Measurements from ENCODE around the gene HECTD4. TPM values are rescaled to one million over a fixed set of nuclear protein-coding genes. Genes with fewer than 3 reads are reported as not detected.

Gene HECTD4
- total RNA-seq, 1 experiment from 2014 or later = 30.0 TPM

GRCh38 chr12:112191840-112192321 is 190.3 kb downstream of the HECTD4 start:
- no peaks in the 10 kb centered on the region for H3K23me2 ChIP-seq (ENCODE audit: insufficient read length, low read depth, low read length, poor library complexity, severe bottlenecking)
- no peak overlapping the region for H2AK5ac ChIP-seq (ENCODE audit: insufficient read length, low read length)
- no peak overlapping the region for H2AFZ ChIP-seq (ENCODE audit: low read length)
- TF ChIP-seq CTCF (conservative IDR thresholded peaks at IDR 0.05) = no peak
- H4K8ac ChIP-seq (replicated peaks; ENCODE audit: insufficient read length, low read depth, low read length) = no peak overlapping the region
- H4K91ac ChIP-seq (ENCODE audit: insufficient read length, low read depth, low read length) = no peak overlapping the region
- no peaks in the 10 kb centered on the region for H3K9me3 Mint-ChIP-seq
- no peak overlapping the region for H3K18ac ChIP-seq (ENCODE audit: insufficient read length, low read depth, low read length)
- H3K9ac ChIP-seq (ENCODE audit: extremely low read depth, insufficient read length, low read length) = no peak overlapping the region
- no peak for DNase-seq
- H3K14ac ChIP-seq (ENCODE audit: insufficient read depth, low read length) = no peak overlapping the region
- no peak overlapping the region for H3K56ac ChIP-seq (ENCODE audit: insufficient read length, low read depth, low read length)
- H4K5ac ChIP-seq (ENCODE audit: insufficient read length, low read depth, low read length) = no peak overlapping the region
- peaks cover 0 to 6% of the 10 kb centered on the region in 2 experiments; a peak in 2 of 4 replicates for H3K4me1 Mint-ChIP-seq
- WGBS (ENCODE audit: extremely low coverage, insufficient read length, low lambda C conversion rate) = no CpG with 5 or more reads among the region's 4 CpGs
- no peak overlapping the region for H3K4me2 ChIP-seq (ENCODE audit: insufficient read depth, insufficient read length, low read length)
- H3K23ac ChIP-seq (ENCODE audit: insufficient read length, low read depth, low read length) = no peak overlapping the region
- no peak overlapping the region for H2BK15ac ChIP-seq (ENCODE audit: low read depth, low read length)
- peak overlapping the region in 2 of 3 experiments; percentile 55; a peak in 1 of 7 replicates for H3K27ac Mint-ChIP-seq
- no peak overlapping the region for H2BK5ac ChIP-seq (ENCODE audit: insufficient read length, low read length)
- H2BK12ac ChIP-seq (ENCODE audit: insufficient read length, low read depth, low read length) = no peak overlapping the region
- H3K4me1 ChIP-seq (ENCODE audit: insufficient read depth, low read length) = no peaks in the 10 kb centered on the region
- H3K79me1 ChIP-seq (ENCODE audit: insufficient read depth, low read depth, low read length, poor library complexity, severe bottlenecking) = no peaks in the 10 kb centered on the region
- no peaks in the 10 kb centered on the region for H3K79me2 ChIP-seq (ENCODE audit: insufficient read depth, low read length)
- peaks cover 2% of the 10 kb centered on the region for H4K20me1 ChIP-seq (ENCODE audit: control insufficient read depth, insufficient read depth, insufficient read length)
- H3K27ac ChIP-seq (ENCODE audit: insufficient read length, low read depth, low read length) = no peak overlapping the region
- H3K4me3 Mint-ChIP-seq = no peak overlapping the region
- no peak overlapping the region for H3T11ph ChIP-seq (ENCODE audit: low read length)
- no peaks in the 10 kb centered on the region for H3K9me3 ChIP-seq (ENCODE audit: control insufficient read depth, low read depth, low read length)
- H3K27me3 ChIP-seq (ENCODE audit: insufficient read depth, low read length) = no peaks in the 10 kb centered on the region
- peaks cover 9 to 55% (median 29%) of the 10 kb centered on the region in 3 experiments; a peak in 6 of 7 replicates for H3K36me3 Mint-ChIP-seq (ENCODE audit: insufficient read depth in 1 of 3, low read depth in 3 of 3)
- H2BK120ac ChIP-seq (ENCODE audit: low read depth, low read length, poor library complexity, severe bottlenecking) = no peak overlapping the region
- H2BK20ac ChIP-seq (ENCODE audit: low read depth, low read length, poor library complexity, severe bottlenecking) = no peak overlapping the region
- H3K27me3 Mint-ChIP-seq (ENCODE audit: low read depth) = no peaks in the 10 kb centered on the region
- no peak overlapping the region for H3K4ac ChIP-seq (ENCODE audit: low read depth, low read length)

All from H9 (cell line).